Measurements from ENCODE around the gene LRIT3. TPM values are rescaled to one million over a fixed set of nuclear protein-coding genes. Genes with fewer than 3 reads are reported as not detected.

LRIT3 gene
- total RNA-seq, 2 experiments from 2014 or later, result 0.13 to 0.16 TPM

GRCh38 chr4:109803924-109804571, 43.9 kb upstream of the LRIT3 start:
- Mint-ChIP-seq H3K4me1 (ENCODE audit: low read depth) (no peaks in the 10 kb centered on the region), H3K27ac (no peak overlapping the region), H3K36me3 (ENCODE audit: low read depth) (no peaks in the 10 kb centered on the region), H3K4me3 (no peak overlapping the region), H3K27me3 (peaks cover 1% of the 10 kb centered on the region), H3K9me3 (no peaks in the 10 kb centered on the region)
- CTCF ChIA-PET, result interaction anchor here (0.7 to 1.9 kb wide), 7 partner anchors 9 to 365 kb away, joined by 3 to 7 read pairs (median 4); partner anchors contain the start of gene GAR1
- ATAC-seq (peak; percentile 58), DNase-seq (peak; percentile 34)
- POLR2A ChIA-PET, result no interaction called here
- peak; percentile 27 for TF ChIP-seq CTCF (IDR thresholded peaks at IDR 0.05)
- intact Hi-C loops (cut with micrococcal nuclease), result no loop called here

GRCh38 chr4:109809655-109810054, 38.3 kb upstream of the LRIT3 start:
- intact Hi-C loops (cut with micrococcal nuclease), result no loop called here
- no peaks in the 10 kb centered on the region for H3K36me3 Mint-ChIP-seq (ENCODE audit: low read depth)
- no peak for DNase-seq
- no peak for TF ChIP-seq CTCF (IDR thresholded peaks at IDR 0.05)
- H3K27ac Mint-ChIP-seq, result no peak overlapping the region
- H3K4me3 Mint-ChIP-seq, result no peak overlapping the region
- H3K9me3 Mint-ChIP-seq, result no peaks in the 10 kb centered on the region
- POLR2A ChIA-PET, result interaction anchor here (0.7 kb wide), 1 partner anchor 37 kb away, joined by 3 read pairs; no protein-coding TSS in a partner anchor
- CTCF ChIA-PET, result no interaction called here
- H3K27me3 Mint-ChIP-seq, result peaks cover 1% of the 10 kb centered on the region
- peaks cover 1% of the 10 kb centered on the region for H3K4me1 Mint-ChIP-seq (ENCODE audit: low read depth)
- ATAC-seq, result no peak

GRCh38 chr4:109810552-109811387, 37.1 kb upstream of the LRIT3 start:
- CTCF ChIA-PET, result no interaction called here
- no peak overlapping the region for H3K27ac Mint-ChIP-seq
- peaks cover 4% of the 10 kb centered on the region for H3K36me3 Mint-ChIP-seq (ENCODE audit: low read depth)
- no peak for TF ChIP-seq CTCF (IDR thresholded peaks at IDR 0.05)
- H3K27me3 Mint-ChIP-seq, result no peaks in the 10 kb centered on the region
- POLR2A ChIA-PET, result interaction anchor here (0.7 kb wide), 1 partner anchor 39 kb away, joined by 3 read pairs; no protein-coding TSS in a partner anchor
- H3K4me1 Mint-ChIP-seq (ENCODE audit: low read depth), result peaks cover 4% of the 10 kb centered on the region
- no peaks in the 10 kb centered on the region for H3K9me3 Mint-ChIP-seq
- DNase-seq, result no peak
- ATAC-seq, result no peak
- no peak overlapping the region for H3K4me3 Mint-ChIP-seq
- intact Hi-C loops (cut with micrococcal nuclease), result no loop called here

GRCh38 chr4:109811707-109812106, 36.2 kb upstream of the LRIT3 start:
- Mint-ChIP-seq H3K4me3 (no peak overlapping the region), H3K27ac (no peak overlapping the region), H3K27me3 (no peaks in the 10 kb centered on the region), H3K36me3 (ENCODE audit: low read depth) (peaks cover 12% of the 10 kb centered on the region), H3K4me1 (ENCODE audit: low read depth) (peaks cover 9% of the 10 kb centered on the region), H3K9me3 (no peaks in the 10 kb centered on the region)
- POLR2A ChIA-PET, result no interaction called here
- CTCF ChIA-PET, result no interaction called here
- intact Hi-C loops (cut with micrococcal nuclease), result no loop called here
- TF ChIP-seq CTCF (IDR thresholded peaks at IDR 0.05), result no peak
- DNase-seq (no peak), ATAC-seq (no peak)
